Activated CD4-positive, alpha-beta T cell treated with anti-CD3 and anti-CD28 coated beads for 4 hours (primary cell): ENCODE data around the gene ME1.
"Not testable (repeated sequence)": the region's sequence is repeated elsewhere in the genome, so short reads cannot be mapped to it uniquely, and the experiment has no call there.

ENCODE experiments used
- DNase-seq, 2 donors: peaks; one replicate each; pipeline ENCODE4 v3.0.0-alpha.2; 2020

ME1 gene

GRCh38 chr6:83431545-83432155 is 799 bp upstream of the ME1 start:
- DNase-seq: no peak

- no peak for DNase-seq
Measured at GRCh38 chr6:83429857-83430610, 817 bp downstream of the ME1 start.

GRCh38 chr6:83429269-83429668 is 1.6 kb downstream of the ME1 start:
- no peak for DNase-seq

GRCh38 chr6:83424392-83425018 is 6.3 kb downstream of the ME1 start:
- no peak for DNase-seq

- no peak for DNase-seq
Measured at GRCh38 chr6:83417880-83418663, 12.8 kb downstream of the ME1 start.

GRCh38 chr6:83413068-83413467 is 17.8 kb downstream of the ME1 start:
- no peak for DNase-seq

GRCh38 chr6:83411731-83412130 is 19.1 kb downstream of the ME1 start:
- no peak for DNase-seq

- DNase-seq: no peak
Measured at GRCh38 chr6:83403191-83403590, 27.7 kb downstream of the ME1 start.

- no peak for DNase-seq
Measured at GRCh38 chr6:83389606-83390005, 41.2 kb downstream of the ME1 start.

GRCh38 chr6:83385473-83385872 is 45.4 kb downstream of the ME1 start:
- DNase-seq: no peak

- no peak for DNase-seq
Measured at GRCh38 chr6:83384751-83385150, 46.1 kb downstream of the ME1 start.

- no peak for DNase-seq
Measured at GRCh38 chr6:83381949-83382348, 48.9 kb downstream of the ME1 start.

- DNase-seq: no peak
Measured at GRCh38 chr6:83378621-83379388, 52.0 kb downstream of the ME1 start.

GRCh38 chr6:83371423-83371822 is 59.4 kb downstream of the ME1 start:
- no peak for DNase-seq

GRCh38 chr6:83370567-83370966 is 60.3 kb downstream of the ME1 start:
- DNase-seq: no peak

GRCh38 chr6:83369692-83370091 is 61.2 kb downstream of the ME1 start:
- no peak for DNase-seq

- no peak for DNase-seq
Measured at GRCh38 chr6:83368577-83368976, 62.3 kb downstream of the ME1 start.

- DNase-seq: no peak
Measured at GRCh38 chr6:83367104-83367503, 63.7 kb downstream of the ME1 start.

- no peak for DNase-seq
Measured at GRCh38 chr6:83365931-83366330, 64.9 kb downstream of the ME1 start.

GRCh38 chr6:83362349-83362748 is 68.5 kb downstream of the ME1 start:
- DNase-seq: not testable (repeated sequence)

GRCh38 chr6:83359638-83360037 is 71.2 kb downstream of the ME1 start:
- DNase-seq: no peak

- no peak for DNase-seq
Measured at GRCh38 chr6:83354747-83355146, 76.1 kb downstream of the ME1 start.
